K562 (cell line): Measurements from ENCODE around the gene PSMD13. TPM values are rescaled to one million over a fixed set of nuclear protein-coding genes. Genes with fewer than 3 reads are reported as not detected.

Source experiments
- ATF1 ChIP-seq, 2 experiments: fragments of 450-650 bp in 1 of 2; IDR thresholded peaks; 2 replicates each; pipeline ENCODE4 v1.6.1; 2016; ENCODE audit warnings: missing compliant biosample characterization in 1 of 2, missing genetic modification characterization in 1 of 2
- ESRRA ChIP-seq: fragments of 450-650 bp; IDR thresholded peaks from 2 replicates; pipeline ENCODE4 v1.6.1; 2014; ENCODE audit warnings: low read depth, mild to moderate bottlenecking, moderate library complexity, borderline replicate concordance
- FOXK2 ChIP-seq, 2 experiments: fragments of 450-650 bp; IDR thresholded peaks in 1 of 2; conservative IDR thresholded peaks in 1 of 2; 2 replicates each; pipeline ENCODE4 v1.6.1; 2016; ENCODE audit warnings: low read depth in 2 of 2, mild to moderate bottlenecking in 1 of 2
- HNRNPLL ChIP-seq: fragments of 200-400 bp; formaldehyde crosslinking; IDR thresholded peaks from 2 replicates; pipeline ENCODE4 v1.6.1; 2017; ENCODE audit warnings: low read length, low read depth, mild to moderate bottlenecking; ENCODE audit not compliant: poor library complexity, severe bottlenecking
- MTA3 ChIP-seq: fragments of 450-650 bp; formaldehyde crosslinking; IDR thresholded peaks from 2 replicates; pipeline ENCODE4 v1.6.1; 2017; ENCODE audit warnings: mild to moderate bottlenecking, borderline replicate concordance
- RBM25 ChIP-seq: fragments of 200-400 bp; formaldehyde crosslinking; IDR thresholded peaks from 2 replicates; pipeline ENCODE4 v1.6.1; 2018; ENCODE audit warnings: low read length, low read depth, moderate library complexity; ENCODE audit not compliant: severe bottlenecking
- SMAD1 ChIP-seq: fragments of 150-350 bp; IDR thresholded peaks from 2 replicates; pipeline ENCODE4 v1.6.1; 2014; ENCODE audit warnings: low read length, low read depth; ENCODE audit not compliant: partially characterized antibody
- TOE1 ChIP-seq, 2 experiments: fragments of 450-650 bp in 1 of 2; sonication (generic) in 1 of 2; formaldehyde crosslinking in 1 of 2; IDR thresholded peaks; 2 replicates each; pipeline versions ENCODE4 v1.7.1 to v1.8.0; 2016 to 2022; ENCODE audit warnings: borderline replicate concordance in 2 of 2, mild to moderate bottlenecking in 2 of 2, antibody characterized with exemption in 1 of 2, inconsistent platforms in 1 of 2, low read depth in 1 of 2, missing genetic modification reagents in 1 of 2, moderate library complexity in 1 of 2
- ZFX ChIP-seq: sonication (generic); formaldehyde crosslinking; IDR thresholded peaks from 2 replicates; pipeline ENCODE4 v1.8.0; 2022; ENCODE audit warnings: mild to moderate bottlenecking, missing genetic modification reagents, moderate library complexity
- polyA plus RNA-seq, 8 experiments: library from polyadenylated mRNA; depleted of rRNA in 4 of 8; stranded (reverse) in 5 of 8; unstranded in 3 of 8; fragments of >200 nt; fragmentation: Nextera tagmentation in 2 of 8; fragmentation: Illumina TruSeq in 1 of 8; extraction: Ambion mirVana in 2 of 8; extraction: Trizol in 1 of 8; gene quantifications; 2 replicates each; pipeline versions ENCODE4 v1.2.1 to v1.2.3, GENCODE V29; 2011 to 2014; ENCODE audit warnings: inconsistent platforms in 1 of 8, missing spikeins in 1 of 8
- total RNA-seq, 7 experiments: library from RNA; depleted of rRNA in 6 of 7; stranded (reverse); fragments of >200 nt in 6 of 7; fragmentation: Illumina TruSeq in 2 of 7; extraction: Trizol in 2 of 7; gene quantifications; 2 replicates each; pipeline versions ENCODE4 v1.2.1 to v1.2.3, GENCODE V29; 2011 to 2021; ENCODE audit warnings: low replicate concordance in 1 of 7
- TF ChIP-seq, protein P1 (sequence below), 2 experiments: fragments of 450-650 bp in 1 of 2; IDR thresholded peaks; 2 replicates each; pipeline ENCODE4 v1.6.1; 2011 to 2017; ENCODE audit warnings: low read depth in 2 of 2, antibody characterized with exemption in 1 of 2, borderline replicate concordance in 1 of 2, low read length in 1 of 2, mild to moderate bottlenecking in 1 of 2, mixed read lengths in 1 of 2; ENCODE audit not compliant: control insufficient read depth in 1 of 2
- TF ChIP-seq, protein P2 (sequence below): fragments of 450-650 bp; IDR thresholded peaks from 2 replicates; pipeline ENCODE4 v1.6.1; 2018; ENCODE audit not compliant: partially characterized antibody
- TF ChIP-seq, protein P3 (sequence below): sonication (generic); formaldehyde crosslinking; IDR thresholded peaks from 2 replicates; pipeline ENCODE4 v1.8.0; 2023; ENCODE audit warnings: mild to moderate bottlenecking, missing genetic modification reagents

The PSMD13 gene
- total and polyA plus RNA-seq, 9 of the 15 experiments (the other 6 are each of a cell fraction or from before 2014, with no cell fraction given): 185 to 383 (median 267) TPM

DNA sequence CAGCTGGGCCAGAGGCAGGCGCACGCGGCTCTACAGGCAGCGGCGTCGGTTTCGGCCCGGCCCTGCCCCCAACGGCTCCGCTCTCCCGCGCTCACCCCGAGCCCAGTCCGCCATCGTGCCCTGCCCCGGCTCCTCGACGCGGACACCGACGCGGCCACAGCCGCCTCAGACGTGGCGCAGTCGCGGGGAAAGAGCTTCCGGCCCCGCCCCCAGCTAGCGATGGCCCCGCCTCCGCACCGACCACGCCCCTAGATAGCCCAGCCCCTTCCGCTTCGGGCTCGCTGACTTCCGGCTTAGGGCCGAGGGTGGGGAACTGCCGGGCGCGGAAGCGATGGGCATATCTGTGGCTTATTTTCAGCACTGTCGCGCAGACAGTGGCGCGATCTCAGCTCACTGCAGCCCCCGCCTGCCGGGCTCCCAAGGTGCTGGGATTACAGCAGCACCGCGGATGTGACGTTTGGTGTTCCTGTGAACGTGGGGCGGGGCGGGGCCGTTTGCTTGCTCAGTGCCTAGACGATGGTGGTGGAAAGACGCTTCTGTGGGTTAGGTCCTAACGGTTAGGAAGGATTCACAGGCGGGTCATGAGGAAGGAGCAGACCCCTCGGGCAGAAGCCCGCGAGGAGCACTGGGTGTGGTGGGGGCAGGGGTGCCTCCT, 29.4 kb upstream of the PSMD13 start, which contains the start of the genes BET1L and RIC8A (continued):
- no peak; the same call in 1 of the 2 replicates for TF ChIP-seq TOE1 (IDR thresholded peaks at IDR 0.05; ENCODE audit: borderline replicate concordance)
- 0 out of 2 replicates have a peak, but pooled peaks have one; percentile 49 for TF ChIP-seq TOE1 (CRISPR knock-in tag; IDR thresholded peaks at IDR 0.05; ENCODE audit: borderline replicate concordance, low read depth)
- peak; percentile 77 for TF ChIP-seq ZFX
- TF ChIP-seq MTA3: peak; percentile 56
- TF ChIP-seq ATF1 (CRISPR knock-in tag; IDR thresholded peaks at IDR 0.05): no peak; the same call in 1 of the 2 replicates
- TF ChIP-seq ATF1 (tag; IDR thresholded peaks at IDR 0.05): peak; percentile 92
- TF ChIP-seq, protein P1, sequence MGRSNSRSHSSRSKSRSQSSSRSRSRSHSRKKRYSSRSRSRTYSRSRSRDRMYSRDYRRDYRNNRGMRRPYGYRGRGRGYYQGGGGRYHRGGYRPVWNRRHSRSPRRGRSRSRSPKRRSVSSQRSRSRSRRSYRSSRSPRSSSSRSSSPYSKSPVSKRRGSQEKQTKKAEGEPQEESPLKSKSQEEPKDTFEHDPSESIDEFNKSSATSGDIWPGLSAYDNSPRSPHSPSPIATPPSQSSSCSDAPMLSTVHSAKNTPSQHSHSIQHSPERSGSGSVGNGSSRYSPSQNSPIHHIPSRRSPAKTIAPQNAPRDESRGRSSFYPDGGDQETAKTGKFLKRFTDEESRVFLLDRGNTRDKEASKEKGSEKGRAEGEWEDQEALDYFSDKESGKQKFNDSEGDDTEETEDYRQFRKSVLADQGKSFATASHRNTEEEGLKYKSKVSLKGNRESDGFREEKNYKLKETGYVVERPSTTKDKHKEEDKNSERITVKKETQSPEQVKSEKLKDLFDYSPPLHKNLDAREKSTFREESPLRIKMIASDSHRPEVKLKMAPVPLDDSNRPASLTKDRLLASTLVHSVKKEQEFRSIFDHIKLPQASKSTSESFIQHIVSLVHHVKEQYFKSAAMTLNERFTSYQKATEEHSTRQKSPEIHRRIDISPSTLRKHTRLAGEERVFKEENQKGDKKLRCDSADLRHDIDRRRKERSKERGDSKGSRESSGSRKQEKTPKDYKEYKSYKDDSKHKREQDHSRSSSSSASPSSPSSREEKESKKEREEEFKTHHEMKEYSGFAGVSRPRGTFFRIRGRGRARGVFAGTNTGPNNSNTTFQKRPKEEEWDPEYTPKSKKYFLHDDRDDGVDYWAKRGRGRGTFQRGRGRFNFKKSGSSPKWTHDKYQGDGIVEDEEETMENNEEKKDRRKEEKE (IDR thresholded peaks at IDR 0.05; ENCODE audit: borderline replicate concordance in 1 of 2, control insufficient read depth in 1 of 2, low read depth in 2 of 2, low read length in 1 of 2): peak in 1 of 2 experiments; percentile 89; a peak in 2 of 4 replicates
- peak; percentile 70 to 75; a peak in 3 of 4 replicates for TF ChIP-seq FOXK2 (conservative IDR thresholded peaks at IDR 0.05 in 1 of 2, IDR thresholded peaks at IDR 0.05 in 1 of 2; ENCODE audit: low read depth in 2 of 2)
- TF ChIP-seq SMAD1: peak; percentile 31
- TF ChIP-seq ESRRA: peak; percentile 55; the same call in 1 of the 2 replicates
- TF ChIP-seq, protein P2, sequence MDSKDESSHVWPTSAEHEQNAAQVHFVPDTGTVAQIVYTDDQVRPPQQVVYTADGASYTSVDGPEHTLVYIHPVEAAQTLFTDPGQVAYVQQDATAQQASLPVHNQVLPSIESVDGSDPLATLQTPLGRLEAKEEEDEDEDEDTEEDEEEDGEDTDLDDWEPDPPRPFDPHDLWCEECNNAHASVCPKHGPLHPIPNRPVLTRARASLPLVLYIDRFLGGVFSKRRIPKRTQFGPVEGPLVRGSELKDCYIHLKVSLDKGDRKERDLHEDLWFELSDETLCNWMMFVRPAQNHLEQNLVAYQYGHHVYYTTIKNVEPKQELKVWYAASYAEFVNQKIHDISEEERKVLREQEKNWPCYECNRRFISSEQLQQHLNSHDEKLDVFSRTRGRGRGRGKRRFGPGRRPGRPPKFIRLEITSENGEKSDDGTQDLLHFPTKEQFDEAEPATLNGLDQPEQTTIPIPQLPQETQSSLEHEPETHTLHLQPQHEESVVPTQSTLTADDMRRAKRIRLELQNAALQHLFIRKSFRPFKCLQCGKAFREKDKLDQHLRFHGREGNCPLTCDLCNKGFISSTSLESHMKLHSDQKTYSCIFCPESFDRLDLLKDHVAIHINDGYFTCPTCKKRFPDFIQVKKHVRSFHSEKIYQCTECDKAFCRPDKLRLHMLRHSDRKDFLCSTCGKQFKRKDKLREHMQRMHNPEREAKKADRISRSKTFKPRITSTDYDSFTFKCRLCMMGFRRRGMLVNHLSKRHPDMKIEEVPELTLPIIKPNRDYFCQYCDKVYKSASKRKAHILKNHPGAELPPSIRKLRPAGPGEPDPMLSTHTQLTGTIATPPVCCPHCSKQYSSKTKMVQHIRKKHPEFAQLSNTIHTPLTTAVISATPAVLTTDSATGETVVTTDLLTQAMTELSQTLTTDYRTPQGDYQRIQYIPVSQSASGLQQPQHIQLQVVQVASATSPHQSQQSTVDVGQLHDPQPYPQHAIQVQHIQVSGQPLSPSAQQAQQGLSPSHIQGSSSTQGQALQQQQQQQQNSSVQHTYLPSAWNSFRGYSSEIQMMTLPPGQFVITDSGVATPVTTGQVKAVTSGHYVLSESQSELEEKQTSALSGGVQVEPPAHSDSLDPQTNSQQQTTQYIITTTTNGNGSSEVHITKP: peak; percentile 11
- TF ChIP-seq, protein P3, sequence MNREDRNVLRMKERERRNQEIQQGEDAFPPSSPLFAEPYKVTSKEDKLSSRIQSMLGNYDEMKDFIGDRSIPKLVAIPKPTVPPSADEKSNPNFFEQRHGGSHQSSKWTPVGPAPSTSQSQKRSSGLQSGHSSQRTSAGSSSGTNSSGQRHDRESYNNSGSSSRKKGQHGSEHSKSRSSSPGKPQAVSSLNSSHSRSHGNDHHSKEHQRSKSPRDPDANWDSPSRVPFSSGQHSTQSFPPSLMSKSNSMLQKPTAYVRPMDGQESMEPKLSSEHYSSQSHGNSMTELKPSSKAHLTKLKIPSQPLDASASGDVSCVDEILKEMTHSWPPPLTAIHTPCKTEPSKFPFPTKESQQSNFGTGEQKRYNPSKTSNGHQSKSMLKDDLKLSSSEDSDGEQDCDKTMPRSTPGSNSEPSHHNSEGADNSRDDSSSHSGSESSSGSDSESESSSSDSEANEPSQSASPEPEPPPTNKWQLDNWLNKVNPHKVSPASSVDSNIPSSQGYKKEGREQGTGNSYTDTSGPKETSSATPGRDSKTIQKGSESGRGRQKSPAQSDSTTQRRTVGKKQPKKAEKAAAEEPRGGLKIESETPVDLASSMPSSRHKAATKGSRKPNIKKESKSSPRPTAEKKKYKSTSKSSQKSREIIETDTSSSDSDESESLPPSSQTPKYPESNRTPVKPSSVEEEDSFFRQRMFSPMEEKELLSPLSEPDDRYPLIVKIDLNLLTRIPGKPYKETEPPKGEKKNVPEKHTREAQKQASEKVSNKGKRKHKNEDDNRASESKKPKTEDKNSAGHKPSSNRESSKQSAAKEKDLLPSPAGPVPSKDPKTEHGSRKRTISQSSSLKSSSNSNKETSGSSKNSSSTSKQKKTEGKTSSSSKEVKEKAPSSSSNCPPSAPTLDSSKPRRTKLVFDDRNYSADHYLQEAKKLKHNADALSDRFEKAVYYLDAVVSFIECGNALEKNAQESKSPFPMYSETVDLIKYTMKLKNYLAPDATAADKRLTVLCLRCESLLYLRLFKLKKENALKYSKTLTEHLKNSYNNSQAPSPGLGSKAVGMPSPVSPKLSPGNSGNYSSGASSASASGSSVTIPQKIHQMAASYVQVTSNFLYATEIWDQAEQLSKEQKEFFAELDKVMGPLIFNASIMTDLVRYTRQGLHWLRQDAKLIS (CRISPR knock-in tag): peak; percentile 83
- peak; percentile 74 for TF ChIP-seq HNRNPLL
- no peak for TF ChIP-seq RBM25
